GM20431 (cell line): ENCODE measurements around the gene FAM187B.
"Not testable (repeated sequence)": the region's sequence is repeated elsewhere in the genome, so short reads cannot be mapped to it uniquely, and the experiment has no call there.

Experiments
- in situ Hi-C: fragments of 300-500 bp; cut with MseI, MboI; formaldehyde crosslinking; loops from one replicate; pipeline ENCODE4 v1.15.0; 2020; ENCODE audit warnings: low sequenced_read_pairs; ENCODE audit not compliant: unreplicated experiment

Gene FAM187B

GRCh38 chr19:35240327-35240726 lies 11.8 kb upstream of the FAM187B start:
- in situ Hi-C loops, result no loop called here

GRCh38 chr19:35239597-35239996 lies 11.1 kb upstream of the FAM187B start:
- in situ Hi-C loops, result not testable (repeated sequence)

- in situ Hi-C loops, result no loop called here
These were observed 8.3 kb upstream of the FAM187B start for GRCh38 chr19:35236638-35237400.

GRCh38 chr19:35232912-35233311 lies 4.4 kb upstream of the FAM187B start:
- in situ Hi-C loops, result no loop called here

GRCh38 chr19:35231956-35232645 lies 3.6 kb upstream of the FAM187B start:
- in situ Hi-C loops, result no loop called here

DNA sequence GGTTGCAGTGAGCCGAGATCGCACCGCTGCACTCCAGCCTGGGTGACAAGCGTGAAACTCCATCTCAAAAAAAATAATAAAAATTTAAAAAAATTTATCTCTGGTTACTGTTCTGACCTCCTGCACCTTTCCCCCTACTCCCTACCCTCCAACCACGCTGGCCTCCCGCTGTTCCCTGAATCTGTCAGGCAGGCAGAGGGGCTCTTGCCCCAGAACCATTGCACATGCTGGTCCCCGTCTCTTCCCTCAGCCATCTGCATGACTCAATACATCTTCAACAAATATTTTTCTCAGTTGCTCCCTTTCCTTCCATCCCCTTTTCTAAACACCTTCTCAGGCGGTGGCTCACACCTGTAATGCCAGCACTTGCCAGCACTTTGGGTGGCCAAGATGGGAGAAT lies 1.1 kb upstream of the FAM187B start:
- in situ Hi-C loops, result no loop called here

DNA sequence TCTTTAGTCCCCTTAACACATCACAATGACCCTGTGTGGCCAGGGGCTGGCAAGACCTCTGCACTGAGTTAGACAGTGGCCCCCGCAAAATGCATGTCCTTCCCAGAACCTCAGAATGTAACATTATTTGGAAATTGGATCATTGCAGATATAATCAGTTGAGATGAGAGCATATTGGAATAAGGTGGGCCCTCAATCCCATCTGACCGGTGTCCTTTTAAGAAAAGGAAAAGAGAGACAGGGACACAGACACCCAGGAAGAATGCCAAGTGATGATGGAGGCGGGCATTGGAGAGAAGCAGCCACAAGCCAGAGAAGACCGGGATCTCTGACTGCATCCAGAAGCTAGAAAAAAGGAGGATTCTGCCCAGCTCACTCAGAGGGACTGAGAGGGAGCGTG lies 1.8 kb downstream of the FAM187B start:
- in situ Hi-C loops, result no loop called here

GRCh38 chr19:35225951-35226350 lies 2.6 kb downstream of the FAM187B start:
- in situ Hi-C loops, result no loop called here

DNA sequence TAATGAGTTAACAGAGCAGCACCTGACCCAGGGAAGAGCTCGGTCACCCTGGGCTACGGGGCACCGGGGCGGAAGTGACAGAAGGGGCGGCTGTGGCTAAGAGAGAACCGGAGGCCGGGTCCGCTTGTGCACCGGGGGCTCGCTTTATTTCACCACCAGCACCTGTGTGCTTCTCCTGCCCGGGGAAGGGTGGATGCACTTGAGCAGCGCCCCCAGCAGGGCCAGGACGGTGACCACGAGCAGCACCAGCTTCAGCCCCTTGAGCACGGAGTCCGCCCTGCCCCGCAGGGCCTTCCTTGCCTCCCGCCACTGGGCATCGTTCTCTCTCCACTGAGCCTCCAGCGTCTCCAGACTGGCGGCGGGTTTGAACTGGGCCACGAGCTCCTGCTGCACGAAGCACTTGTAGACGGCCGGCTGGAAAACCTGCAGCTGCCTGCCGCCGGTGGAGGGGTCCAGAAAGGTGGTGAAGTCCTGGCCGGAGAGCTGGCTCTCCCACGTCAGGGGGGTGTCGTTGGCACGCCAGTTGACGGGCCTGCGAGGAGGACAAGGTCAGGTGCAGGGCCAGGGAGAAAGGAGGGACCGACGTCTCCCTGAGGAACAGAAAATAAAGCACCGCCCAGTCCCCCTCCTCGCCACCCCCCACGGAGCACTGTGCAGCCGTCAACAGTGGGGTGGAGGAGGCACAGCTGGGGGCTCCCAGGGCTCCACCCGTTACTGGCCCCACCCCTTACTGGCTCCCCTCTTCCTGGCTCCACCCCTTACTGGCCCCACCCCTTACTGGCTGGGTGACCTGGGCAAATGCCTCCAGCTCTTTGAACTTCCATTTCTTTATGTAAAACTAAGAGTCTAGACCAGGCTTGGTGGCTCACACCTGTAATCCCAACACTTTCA lies 3.6 kb downstream of the FAM187B start:
- in situ Hi-C loops, result no loop called here

DNA sequence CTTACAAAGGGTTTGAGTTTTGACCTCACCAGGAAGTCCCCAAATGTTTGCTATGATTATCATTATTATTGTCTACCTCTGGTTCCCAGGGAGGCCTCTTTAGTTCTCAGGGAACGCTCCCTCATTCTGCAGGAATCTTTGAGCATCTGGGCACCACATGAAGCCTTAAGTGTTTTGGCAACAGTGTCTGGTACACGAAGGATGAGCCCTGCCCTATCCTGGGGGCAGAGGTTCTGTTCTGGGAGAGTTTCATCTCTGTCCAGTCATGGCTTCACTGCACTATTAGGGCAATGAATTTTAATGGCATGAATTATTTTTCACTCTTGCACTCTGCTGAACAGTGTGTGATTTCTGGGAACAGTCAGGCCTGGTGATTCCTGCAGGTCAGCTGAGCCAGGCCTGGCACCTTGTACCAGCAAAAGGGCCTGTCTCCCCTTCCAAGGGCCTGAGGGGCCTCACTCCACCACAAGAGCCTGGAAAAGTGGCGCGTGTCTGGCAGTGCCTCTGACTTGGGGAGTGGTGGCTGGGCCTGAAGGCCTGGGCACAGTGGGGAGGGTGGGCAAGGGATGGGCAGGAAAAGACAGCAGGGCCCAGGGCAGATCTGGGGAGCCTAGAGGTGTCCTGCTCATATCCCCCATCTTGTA lies 4.6 kb downstream of the FAM187B start:
- in situ Hi-C loops, result no loop called here

DNA sequence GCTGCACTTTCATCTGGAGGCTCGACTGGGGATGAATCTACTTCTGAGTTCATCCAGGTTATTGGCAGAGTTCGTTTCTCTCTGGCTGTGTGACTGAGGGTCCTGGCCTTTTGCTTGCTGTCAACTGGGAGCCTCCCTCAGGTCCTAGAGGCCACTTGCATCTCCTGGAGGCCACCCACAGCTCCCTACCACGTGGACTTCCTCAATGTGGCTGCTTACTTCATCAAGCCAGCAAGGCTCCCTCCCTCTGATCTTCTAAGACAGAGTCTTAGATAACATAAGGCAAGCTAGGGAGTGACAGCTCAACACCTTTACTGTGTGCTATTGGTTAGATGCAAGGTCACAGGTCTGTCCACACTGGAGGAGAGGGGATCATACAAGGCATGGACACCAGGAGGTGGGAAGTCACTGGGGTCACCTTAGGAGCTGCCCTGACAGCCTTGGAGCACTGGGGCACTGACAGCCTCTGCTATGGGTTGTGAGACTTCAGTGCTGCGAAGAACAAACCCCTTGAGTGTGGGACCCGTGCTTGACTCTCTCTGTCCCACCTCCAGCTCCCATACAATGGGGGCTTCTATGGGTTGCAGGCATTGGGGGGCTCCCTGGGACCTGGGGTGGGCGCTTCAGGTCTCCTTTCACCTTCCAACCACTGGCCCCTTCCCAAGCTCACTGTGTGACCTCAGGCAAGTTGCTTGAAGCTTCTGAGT lies 5.3 kb downstream of the FAM187B start:
- in situ Hi-C loops, result no loop called here

DNA sequence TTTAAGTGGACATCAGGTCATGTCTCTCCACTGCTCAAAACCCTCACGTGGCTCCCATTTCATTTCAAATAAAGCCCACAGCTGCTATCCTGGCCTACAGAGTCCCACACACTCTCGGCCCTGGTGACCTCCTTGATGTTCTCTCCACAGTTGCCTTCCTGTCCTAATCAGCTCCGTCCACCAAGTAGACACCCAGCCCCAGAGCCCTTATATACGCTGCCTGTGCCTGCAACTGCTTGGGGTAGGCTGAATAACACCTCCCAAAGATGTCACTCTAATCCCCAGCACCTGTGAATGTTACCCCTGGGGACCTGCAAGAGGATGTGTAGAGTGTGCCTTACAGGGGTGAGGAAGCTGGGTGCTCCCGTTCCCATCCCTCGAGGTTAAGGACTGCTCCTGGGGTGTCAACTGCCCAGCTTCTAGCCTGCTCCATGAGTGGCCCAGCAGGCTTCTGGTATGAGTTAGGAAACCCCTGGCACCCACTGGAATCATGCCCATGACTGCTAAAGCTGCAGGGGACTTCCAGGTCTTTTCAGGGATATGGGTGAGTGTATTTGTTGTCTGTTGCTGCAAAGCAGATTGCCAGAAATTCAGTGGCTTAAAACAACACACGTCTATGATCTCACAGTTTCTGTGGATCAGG lies 6.0 kb downstream of the FAM187B start:
- in situ Hi-C loops, result no loop called here

DNA sequence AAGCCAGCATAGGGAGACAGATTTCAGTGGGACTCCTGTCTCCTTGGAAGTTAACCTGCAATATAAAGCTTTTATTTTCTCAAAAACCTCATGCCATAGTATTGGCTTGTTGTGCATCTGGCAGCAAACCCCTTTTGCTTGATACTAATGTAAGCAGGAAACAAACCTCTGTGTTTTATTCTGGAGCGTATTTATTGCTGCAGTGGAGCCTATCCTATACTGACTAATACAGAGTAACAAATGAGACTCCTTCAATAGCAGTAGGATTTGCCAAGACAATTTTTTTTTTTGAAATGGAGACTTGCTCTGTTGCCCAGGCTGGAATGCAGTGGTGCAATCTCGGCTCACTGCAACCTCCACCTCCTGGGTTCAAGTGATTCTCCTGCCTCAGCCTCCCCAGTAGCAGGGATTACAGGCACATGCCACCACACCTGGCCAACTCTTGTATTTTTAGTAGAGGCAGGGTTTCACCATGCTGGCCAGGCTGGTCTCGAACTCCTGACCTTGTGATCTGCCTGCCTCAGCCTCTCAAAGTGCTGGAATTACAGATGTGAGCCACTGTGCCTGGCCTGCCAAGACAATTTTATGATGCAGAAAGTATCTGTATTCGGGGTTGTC lies 7.5 kb downstream of the FAM187B start:
- in situ Hi-C loops, result not testable (repeated sequence)

DNA sequence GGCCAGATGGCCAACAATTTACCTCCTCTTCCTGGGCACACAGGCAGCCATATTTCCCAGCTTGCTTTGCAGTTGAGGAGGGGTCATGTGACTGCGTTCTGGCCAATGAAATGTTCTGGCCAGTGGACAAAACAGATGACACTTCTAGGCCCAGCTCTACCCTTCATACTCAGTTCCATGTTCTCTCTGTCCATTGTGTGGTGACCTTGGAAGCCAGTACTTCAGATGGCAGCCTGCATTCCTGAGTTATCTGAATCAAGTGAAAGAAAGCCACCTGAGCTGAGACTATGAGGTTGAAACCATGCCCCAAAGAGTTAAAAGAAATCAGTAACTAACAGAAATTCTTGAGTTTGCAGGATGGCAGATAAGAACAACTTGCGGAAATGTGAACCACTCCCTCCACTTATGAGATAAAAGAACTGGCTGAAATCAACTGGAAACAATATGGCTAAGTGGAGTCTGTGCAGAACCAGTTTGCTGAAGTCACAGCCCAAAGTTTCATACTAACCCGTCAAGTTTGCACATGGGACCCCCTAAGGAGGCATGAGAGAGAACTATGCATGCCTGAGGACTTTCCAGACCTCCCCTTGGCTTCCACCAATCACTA lies 8.1 kb downstream of the FAM187B start:
- in situ Hi-C loops, result no loop called here

GRCh38 chr19:35219008-35219407 lies 9.5 kb downstream of the FAM187B start:
- in situ Hi-C loops, result no loop called here

- in situ Hi-C loops, result no loop called here
These were observed 10.9 kb downstream of the FAM187B start for GRCh38 chr19:35217649-35217990.

DNA sequence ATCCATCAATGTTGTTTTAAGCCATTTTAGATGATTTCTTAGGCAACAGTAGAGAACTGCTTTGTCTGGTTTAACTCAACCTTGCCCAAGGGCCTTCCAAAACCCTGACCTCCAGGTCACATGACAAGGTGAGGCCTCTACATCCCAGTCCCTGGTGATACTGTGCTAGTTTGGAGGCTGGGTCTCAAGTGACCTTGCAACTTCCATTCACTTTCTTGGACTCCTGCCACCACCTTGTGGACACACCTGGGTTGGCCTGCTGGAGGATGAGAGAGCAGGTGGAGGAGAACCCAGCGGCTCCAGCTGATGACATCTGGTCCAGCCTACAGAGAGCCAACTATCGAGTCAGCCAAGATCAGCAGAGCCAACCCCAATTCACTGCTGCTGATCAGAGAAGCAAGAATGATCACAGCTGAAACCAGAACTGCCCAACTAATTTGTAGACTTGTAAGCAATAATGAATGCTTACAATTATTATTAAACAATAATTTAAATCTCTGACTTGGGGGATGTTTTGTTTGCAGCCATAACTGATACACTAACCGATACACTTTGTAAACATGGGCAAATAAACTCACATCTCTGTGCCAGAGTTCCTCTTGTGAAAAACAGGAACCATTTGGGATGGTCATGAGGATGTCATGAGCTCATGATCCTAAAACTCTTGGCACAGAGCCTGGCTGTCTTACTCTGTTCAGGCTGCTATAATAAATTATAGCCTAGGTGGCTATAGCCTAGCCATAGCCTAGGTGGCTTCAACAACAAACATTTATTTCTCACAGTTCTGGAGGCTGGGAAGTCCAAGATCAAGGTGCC lies 11.5 kb downstream of the FAM187B start:
- in situ Hi-C loops, result no loop called here
